Sigmoid colon (tissue), 4 donors: ENCODE results near the gene SHANK1.

Experiments
- EP300 ChIP-seq, 4 donors: sonication (generic); formaldehyde crosslinking; IDR thresholded peaks; one replicate each; pipeline ENCODE4 v1.6.1; 2017; ENCODE audit warnings: antibody characterized with exemption in 4 of 4
- POLR2A ChIP-seq, 2 donors: fragments of 450-650 bp; IDR thresholded peaks; one replicate each; pipeline ENCODE4 v1.6.1; 2016; ENCODE audit warnings: antibody characterized with exemption in 2 of 2, mild to moderate bottlenecking in 2 of 2, moderate library complexity in 2 of 2

GRCh38 chr19:50636317-50637085, 83.1 kb downstream of the SHANK1 start:
- no peak for TF ChIP-seq POLR2A (IDR thresholded peaks at IDR 0.05)
- TF ChIP-seq EP300 (IDR thresholded peaks at IDR 0.05), result no peak
